Stomach (tissue), 9 donors: Measurements from ENCODE around the gene PRKCA. TPM values are rescaled to one million over a fixed set of nuclear protein-coding genes. Genes with fewer than 3 reads are reported as not detected.

Source experiments
- DNase-seq, 2 donors: peaks; one replicate each; pipeline versions ENCODE4 v3.0.0 to v3.0.0-alpha.2; 2013 to 2019
- H3K27ac ChIP-seq, 5 donors: fragments of 200-600 bp in 4 of 5; sonication (generic) in 4 of 5; one replicate each; pipeline ENCODE4 v1.5.1; 2013 to 2019; ENCODE audit warnings: mild to moderate bottlenecking in 1 of 5, moderate library complexity in 1 of 5
- H3K27me3 ChIP-seq, 3 donors: fragments of 200-600 bp; sonication (generic); one replicate each; pipeline ENCODE4 v1.5.1; 2017 to 2019; ENCODE audit warnings: mixed run types in 1 of 3
- H3K36me3 ChIP-seq, 4 donors: fragments of 200-600 bp; sonication (generic); 1 replicate in 3 of 4; 2 replicates in 1 of 4; pipeline ENCODE4 v1.5.1; 2016 to 2019
- H3K4me1 ChIP-seq, 4 donors: fragments of 200-600 bp; sonication (generic); one replicate each; pipeline ENCODE4 v1.5.1; 2016 to 2019
- H3K4me3 ChIP-seq, 4 donors: fragments of 200-600 bp; sonication (generic) in 3 of 4; one replicate each; pipeline ENCODE4 v1.5.1; 2016 to 2019; ENCODE audit warnings: mild to moderate bottlenecking in 1 of 4
- H3K9me3 ChIP-seq, 4 donors: fragments of 200-600 bp; sonication (generic); one replicate each; pipeline ENCODE4 v1.5.1; 2016 to 2019
- EP300 ChIP-seq: sonication (generic); formaldehyde crosslinking; IDR thresholded peaks from one replicate; pipeline ENCODE4 v1.6.1; 2017; ENCODE audit warnings: antibody characterized with exemption
- POLR2A ChIP-seq, 4 donors: fragments of 450-650 bp; IDR thresholded peaks; one replicate each; pipeline ENCODE4 v1.6.1; 2016; ENCODE audit warnings: antibody characterized with exemption in 4 of 4, control low read depth in 2 of 4, mild to moderate bottlenecking in 1 of 4, moderate library complexity in 1 of 4
- POLR2AphosphoS5 ChIP-seq, 3 donors: sonication (generic); formaldehyde crosslinking; IDR thresholded peaks; one replicate each; pipeline ENCODE4 v1.6.1; 2016; ENCODE audit warnings: antibody characterized with exemption in 3 of 3
- WGBS, 5 donors: extraction: QIAGEN DNeasy Blood & Tissue Kit in 3 of 5; methylation state at CpG; one replicate each; pipeline versions ENCODE4 v1.1.5 to v1.1.7; 2013 to 2018; 5-methylcytosine and 5-hydroxymethylcytosine counted together
- intact Hi-C: fragments of 100-400 bp; cut with DNase I; formaldehyde crosslinking; loops from one replicate; pipeline ENCODE4 v1.15.1; 2023; ENCODE audit warnings: low total_unique reads
- polyA plus RNA-seq, 3 donors: library from polyadenylated mRNA; stranded (reverse); fragments of 200-250 nt; gene quantifications; one replicate each; pipeline ENCODE4 v1.2.3, GENCODE V29; 2013
- total RNA-seq, 5 donors: library from RNA; depleted of rRNA; stranded (reverse); fragments of >200 nt; gene quantifications; one replicate each; pipeline versions ENCODE4 v1.1.0 to v1.2.3, GENCODE V29; 2014 to 2016
- TF ChIP-seq, protein P1 (sequence below), 7 experiments: fragments of 450-650 bp in 4 of 7; fragments of 200-600 bp in 3 of 7; sonication (generic) in 3 of 7; IDR thresholded peaks; one replicate each; pipeline ENCODE4 v1.5.1; 2016 to 2019; ENCODE audit warnings: antibody characterized with exemption in 7 of 7, control low read depth in 2 of 7, mild to moderate bottlenecking in 1 of 7
- donor health status: healthy with polysubstance abuse.
- donor health status: Bipolar disorder and iron deficiency.
- donor health status: healthy.

Gene PRKCA
- total and polyA plus RNA-seq, 8 donors: 2.1 to 41.1 (median 12.2) TPM

DNA sequence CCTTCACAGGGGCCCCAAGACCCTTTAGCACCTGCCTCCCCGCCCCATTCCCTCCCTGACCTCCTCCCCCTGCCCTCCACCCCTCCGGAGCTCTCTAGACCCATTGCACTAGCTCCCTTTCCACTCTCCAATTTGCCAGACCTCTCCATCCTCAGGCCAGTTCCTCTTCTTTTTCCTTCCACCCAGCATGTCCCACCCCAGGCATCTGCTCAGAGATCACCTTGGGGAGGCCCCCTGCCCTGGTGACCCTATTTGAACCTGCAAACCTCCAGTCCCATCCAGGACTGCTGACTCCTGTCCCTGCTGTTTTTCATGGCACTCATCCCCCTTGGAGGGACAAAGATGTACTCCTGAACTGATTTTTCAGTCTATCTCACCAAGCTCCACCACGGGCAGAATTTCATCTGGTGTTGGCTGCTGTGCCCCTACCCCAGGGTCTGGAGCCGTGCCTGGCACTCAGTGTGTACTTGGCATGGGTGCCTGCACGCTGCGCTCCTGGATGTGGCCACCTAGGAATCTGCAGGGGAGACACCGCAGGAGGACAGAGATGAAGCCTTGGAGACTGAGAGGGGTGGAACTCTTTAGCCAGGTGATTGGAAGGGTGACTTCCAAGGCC is 446.9 kb downstream of the PRKCA start:
- DNase-seq: no peak
- WGBS, 5 donors: 93 to 95% (median 95%) methylated on average over 7 of the region's 7 CpGs
- intact Hi-C loops: no loop called here

DNA sequence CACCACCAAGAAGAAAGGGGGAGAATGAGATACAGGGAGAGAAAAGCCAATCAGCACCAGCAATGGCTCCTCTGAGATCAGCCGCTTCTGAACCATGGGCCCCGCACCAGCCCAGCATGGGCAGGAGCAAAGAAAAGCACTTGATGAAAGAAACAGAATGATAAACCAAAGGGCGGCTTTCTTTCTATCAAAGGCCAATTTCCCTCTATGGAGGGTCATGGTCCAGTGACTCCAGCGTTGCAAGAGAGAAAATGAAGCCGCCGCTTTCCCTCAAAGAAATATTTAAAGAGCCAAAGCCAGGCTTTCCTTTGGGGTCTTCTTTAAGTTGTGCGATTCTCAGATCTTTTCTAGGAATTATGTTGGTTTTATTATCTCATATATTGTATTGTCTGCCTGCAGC is 447.7 kb downstream of the PRKCA start:
- intact Hi-C loops: no loop called here
- no peak for TF ChIP-seq EP300
- TF ChIP-seq, protein P1, sequence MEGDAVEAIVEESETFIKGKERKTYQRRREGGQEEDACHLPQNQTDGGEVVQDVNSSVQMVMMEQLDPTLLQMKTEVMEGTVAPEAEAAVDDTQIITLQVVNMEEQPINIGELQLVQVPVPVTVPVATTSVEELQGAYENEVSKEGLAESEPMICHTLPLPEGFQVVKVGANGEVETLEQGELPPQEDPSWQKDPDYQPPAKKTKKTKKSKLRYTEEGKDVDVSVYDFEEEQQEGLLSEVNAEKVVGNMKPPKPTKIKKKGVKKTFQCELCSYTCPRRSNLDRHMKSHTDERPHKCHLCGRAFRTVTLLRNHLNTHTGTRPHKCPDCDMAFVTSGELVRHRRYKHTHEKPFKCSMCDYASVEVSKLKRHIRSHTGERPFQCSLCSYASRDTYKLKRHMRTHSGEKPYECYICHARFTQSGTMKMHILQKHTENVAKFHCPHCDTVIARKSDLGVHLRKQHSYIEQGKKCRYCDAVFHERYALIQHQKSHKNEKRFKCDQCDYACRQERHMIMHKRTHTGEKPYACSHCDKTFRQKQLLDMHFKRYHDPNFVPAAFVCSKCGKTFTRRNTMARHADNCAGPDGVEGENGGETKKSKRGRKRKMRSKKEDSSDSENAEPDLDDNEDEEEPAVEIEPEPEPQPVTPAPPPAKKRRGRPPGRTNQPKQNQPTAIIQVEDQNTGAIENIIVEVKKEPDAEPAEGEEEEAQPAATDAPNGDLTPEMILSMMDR (IDR thresholded peaks at IDR 0.05): no peak
- TF ChIP-seq POLR2A (IDR thresholded peaks at IDR 0.05): no peak
- TF ChIP-seq POLR2AphosphoS5 (IDR thresholded peaks at IDR 0.05): no peak
- Histone ChIP-seq H3K36me3 (peaks cover 0 to 77% (median 48%) of the 10 kb centered on the region in 4 donors), H3K4me1 (no peaks in the 10 kb centered on the region), H3K27me3 (no peaks in the 10 kb centered on the region), H3K4me3 (no peak overlapping the region), H3K27ac (no peak overlapping the region), H3K9me3 (no peaks in the 10 kb centered on the region)
- WGBS, 5 donors: 93 to 97% (median 95%) methylated on average over 7 of the region's 7 CpGs
- no peak for DNase-seq

More for the DNA sequence above, 446.9 kb downstream of the PRKCA start:
- Histone ChIP-seq H3K27me3 (no peaks in the 10 kb centered on the region), H3K4me1 (no peaks in the 10 kb centered on the region), H3K4me3 (no peak overlapping the region), H3K27ac (no peak overlapping the region), H3K9me3 (no peaks in the 10 kb centered on the region), H3K36me3 (peaks cover 0 to 78% (median 48%) of the 10 kb centered on the region in 4 donors)
- TF ChIP-seq EP300 (no peak), POLR2AphosphoS5 (IDR thresholded peaks at IDR 0.05) (no peak), POLR2A (IDR thresholded peaks at IDR 0.05) (no peak)
- TF ChIP-seq, protein P1 (IDR thresholded peaks at IDR 0.05): no peak

DNA sequence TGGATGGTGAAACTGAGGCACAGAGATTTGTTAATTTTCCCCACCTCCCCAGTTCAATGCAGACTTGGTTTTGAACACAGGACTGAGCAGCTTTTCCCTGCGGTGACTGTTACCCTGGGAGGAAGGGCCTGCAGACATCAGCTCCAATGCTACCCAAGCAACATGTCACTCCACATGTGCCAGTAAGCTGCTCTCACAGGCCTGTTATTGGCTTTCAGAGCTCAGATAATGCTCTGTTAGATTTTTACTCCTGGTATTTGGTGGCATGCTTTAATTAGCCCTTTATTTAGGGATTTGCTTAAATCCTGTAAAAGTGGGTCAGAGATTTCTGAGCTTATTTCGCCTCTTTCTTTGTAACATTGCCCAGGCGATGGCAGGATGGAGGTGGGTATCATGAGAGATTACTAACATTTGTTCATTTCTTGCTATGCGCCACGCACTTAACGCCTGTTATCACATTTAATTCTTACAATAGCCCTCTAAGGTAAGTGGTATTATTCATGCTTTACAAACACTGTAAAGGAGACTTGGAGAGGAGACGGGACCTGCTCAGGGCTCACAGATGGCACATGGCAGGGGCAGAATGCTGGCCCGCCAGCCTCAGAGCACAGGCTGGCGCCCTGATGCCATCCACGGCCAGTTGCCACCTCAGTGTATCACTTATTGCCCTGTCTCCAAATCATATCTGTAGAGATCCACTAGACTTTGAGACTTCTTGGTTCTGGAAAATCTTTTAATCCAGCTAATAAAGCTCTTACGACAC is 448.5 kb downstream of the PRKCA start:
- DNase-seq: no peak
- Histone ChIP-seq H3K36me3 (peaks cover 0 to 77% (median 55%) of the 10 kb centered on the region in 4 donors), H3K4me1 (no peaks in the 10 kb centered on the region), H3K27ac (no peak overlapping the region), H3K27me3 (no peaks in the 10 kb centered on the region), H3K9me3 (no peaks in the 10 kb centered on the region), H3K4me3 (no peak overlapping the region)
- 87 to 96% (median 93%) methylated on average over 11 of the region's 11 CpGs for WGBS, 5 donors
- TF ChIP-seq, protein P1 (IDR thresholded peaks at IDR 0.05): no peak
- TF ChIP-seq POLR2AphosphoS5 (IDR thresholded peaks at IDR 0.05) (no peak), POLR2A (IDR thresholded peaks at IDR 0.05) (no peak), EP300 (no peak)
- intact Hi-C loops: no loop called here

DNA sequence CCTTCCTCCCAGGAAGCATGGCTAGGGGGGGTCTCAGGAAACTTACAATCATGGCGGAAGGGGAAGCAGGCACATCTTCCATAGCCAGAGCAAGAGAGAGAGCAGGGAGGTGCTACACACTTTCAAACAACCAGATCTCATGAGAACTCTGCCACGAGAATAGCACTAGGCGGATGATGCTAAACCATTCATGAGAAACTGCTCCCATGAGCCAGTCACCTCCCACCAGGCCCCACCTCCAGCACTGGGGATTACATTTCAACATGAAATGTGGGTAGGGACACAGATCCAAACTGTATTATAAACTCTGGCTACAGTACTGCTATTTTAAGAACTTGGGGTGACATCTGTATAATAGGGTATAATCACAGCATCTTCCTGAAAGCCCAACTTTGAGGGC is 449.4 kb downstream of the PRKCA start:
- peaks cover 0 to 80% (median 57%) of the 10 kb centered on the region in 4 donors for H3K36me3 ChIP-seq
- no peaks in the 10 kb centered on the region for H3K9me3 ChIP-seq
- no peak overlapping the region for H3K27ac ChIP-seq
- 84 to 94% (median 92%) methylated on average over 3 of the region's 3 CpGs for WGBS, 5 donors
- DNase-seq: no peak
- H3K4me1 ChIP-seq: no peaks in the 10 kb centered on the region
- intact Hi-C loops: no loop called here
- no peaks in the 10 kb centered on the region for H3K27me3 ChIP-seq
- no peak overlapping the region for H3K4me3 ChIP-seq
- TF ChIP-seq, protein P1 (IDR thresholded peaks at IDR 0.05): no peak
- TF ChIP-seq POLR2AphosphoS5 (IDR thresholded peaks at IDR 0.05) (no peak), POLR2A (IDR thresholded peaks at IDR 0.05) (no peak), EP300 (no peak)
